Hippocampal formation (tissue), 2 donors: ENCODE data around the gene ALOX12.

Source experiments
- DNase-seq, 2 donors: peaks; one replicate each; lab custom pipeline; 2025; lab: John Stamatoyannopoulos, UW

The ALOX12 gene

GRCh38 chr17:7002288-7003047 lies 6.6 kb downstream of the ALOX12 start:
- no peak for DNase-seq

- DNase-seq = no peak
Observed at GRCh38 chr17:7003745-7004144, 7.9 kb downstream of the ALOX12 start.

DNA sequence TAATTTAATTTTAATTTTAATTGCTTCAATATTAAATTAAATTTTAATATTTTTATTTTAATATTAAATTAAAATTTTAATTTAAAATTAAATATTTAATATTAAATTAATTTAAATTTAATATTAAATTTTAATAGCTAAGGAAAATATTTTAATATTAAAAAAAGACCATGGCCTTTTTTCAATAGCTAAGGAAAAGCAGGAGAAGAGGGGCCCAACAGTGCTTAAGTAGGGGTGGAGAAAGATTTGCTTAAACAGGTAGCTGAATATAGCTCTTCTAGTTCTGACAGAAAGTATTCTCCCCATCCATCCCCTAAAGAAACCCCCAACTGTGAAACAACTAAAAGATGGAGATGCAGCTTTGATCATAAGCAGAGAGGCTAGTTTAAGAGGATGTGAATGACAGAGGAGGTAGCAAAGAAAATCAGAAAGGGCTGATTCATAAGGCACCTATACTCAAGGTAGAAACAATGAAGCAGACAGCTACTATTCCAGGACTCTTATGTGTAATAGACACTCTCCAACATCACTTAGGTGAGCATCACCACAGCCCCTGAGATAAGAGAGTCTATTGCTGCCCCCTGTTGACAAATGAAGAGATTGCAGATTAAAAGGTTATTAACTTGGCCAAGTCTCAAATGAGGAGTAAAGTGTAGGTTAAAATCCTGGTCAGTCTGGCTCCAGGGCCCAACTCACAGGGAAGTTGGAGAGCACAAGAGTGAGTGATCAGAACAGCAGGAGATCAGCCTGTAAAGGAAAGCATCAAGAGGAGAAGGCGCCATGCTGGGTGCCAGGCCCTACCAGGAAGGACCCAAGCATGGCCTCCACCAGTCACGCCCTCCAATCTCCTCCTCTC lies 8.8 kb downstream of the ALOX12 start:
- peak in 1 of 2 donors; percentile 45 for DNase-seq

GRCh38 chr17:7005716-7006115 lies 9.9 kb downstream of the ALOX12 start:
- DNase-seq = no peak

GRCh38 chr17:7007143-7007542 lies 11.3 kb downstream of the ALOX12 start:
- no peak for DNase-seq

DNA sequence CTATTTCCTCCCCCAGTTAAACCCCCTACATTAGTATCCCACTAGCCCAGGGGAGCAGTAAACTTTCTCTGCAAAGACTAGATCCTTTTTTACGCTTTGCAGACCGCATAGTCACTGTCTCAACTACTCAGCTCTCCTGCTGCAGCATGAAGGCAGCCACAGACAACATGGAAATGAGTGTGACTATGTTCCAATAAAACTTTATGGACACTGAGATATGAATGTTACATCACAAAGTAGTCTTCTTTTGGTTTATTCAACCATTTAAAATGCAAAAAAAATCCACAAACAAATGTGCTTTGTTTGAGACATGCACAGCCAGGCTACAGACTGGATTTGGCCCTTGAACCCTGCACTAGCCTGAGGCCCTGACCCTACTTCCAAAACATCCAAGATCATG lies 14.7 kb downstream of the ALOX12 start:
- no peak for DNase-seq

DNA sequence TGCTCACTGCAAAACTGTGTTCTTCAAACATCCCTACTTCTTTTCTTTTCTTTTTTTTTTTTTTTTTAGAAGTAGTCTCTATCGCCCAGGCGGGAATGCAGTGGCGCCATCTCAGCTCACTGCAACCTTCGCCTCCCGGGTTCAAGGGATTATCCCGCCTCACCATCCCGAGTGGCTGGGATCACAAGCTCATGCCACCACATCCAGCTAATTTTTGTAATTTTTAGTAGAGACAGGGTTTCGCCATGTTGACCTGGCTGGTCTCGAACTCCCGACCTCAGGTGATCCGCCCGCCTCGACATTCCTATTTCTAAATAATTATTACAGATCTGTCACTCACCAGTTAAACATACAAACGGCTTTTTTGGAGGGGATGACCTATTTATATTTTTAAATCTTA lies 15.6 kb downstream of the ALOX12 start:
- no peak for DNase-seq

DNA sequence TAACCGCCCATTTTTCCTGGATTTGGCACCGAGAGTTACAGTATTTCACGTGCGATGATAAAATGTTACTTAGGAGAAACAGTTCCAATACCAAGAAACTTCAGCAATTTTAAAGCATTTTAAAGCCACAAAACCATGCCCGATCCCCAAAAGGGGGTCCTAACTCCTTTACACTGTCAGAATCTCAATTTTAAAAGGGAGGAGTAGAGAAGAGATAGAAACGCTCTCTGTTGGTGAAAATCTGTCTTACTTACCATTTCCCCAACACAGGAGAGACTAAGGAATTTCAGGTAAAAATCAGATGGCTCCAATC lies 16.0 kb downstream of the ALOX12 start:
- DNase-seq = no peak

DNA sequence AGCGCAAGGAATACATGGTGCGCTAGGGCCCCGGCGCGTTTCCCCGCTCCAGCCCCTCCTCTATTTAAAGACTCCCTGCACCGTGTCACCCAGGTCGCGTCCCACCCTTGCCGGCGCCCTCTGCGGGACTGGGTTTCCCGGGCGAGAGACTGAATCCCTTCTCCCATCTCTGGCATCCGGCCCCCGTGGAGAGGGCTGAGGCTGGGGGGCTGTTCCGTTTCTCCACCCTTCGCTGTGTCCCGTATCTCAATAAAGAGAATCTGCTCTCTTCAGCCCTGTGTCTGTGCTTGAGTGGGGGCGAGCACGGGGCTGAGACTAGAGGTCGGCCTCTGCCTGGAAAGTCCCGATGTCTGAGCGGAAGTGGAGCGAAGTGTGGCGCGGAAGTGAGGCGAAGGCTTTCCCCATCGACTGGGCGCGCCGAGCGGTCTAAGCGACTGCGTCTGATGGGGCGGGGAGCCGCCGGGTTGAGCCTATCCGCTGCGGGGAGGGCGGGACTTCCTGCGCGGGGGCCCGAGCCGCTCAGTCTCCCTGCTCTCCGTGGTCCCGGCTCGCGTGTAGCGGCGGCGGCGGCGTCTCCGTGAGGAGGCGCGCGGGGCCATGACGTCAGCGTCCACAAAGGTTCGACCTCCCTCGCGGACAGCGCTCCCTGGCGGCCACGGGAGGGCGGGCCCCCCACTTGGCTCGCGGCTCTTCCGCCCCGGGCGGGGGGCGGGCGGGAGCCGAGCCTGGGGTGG lies 18.6 kb downstream of the ALOX12 start:
- peak; percentile 96 to 98 for DNase-seq

DNA sequence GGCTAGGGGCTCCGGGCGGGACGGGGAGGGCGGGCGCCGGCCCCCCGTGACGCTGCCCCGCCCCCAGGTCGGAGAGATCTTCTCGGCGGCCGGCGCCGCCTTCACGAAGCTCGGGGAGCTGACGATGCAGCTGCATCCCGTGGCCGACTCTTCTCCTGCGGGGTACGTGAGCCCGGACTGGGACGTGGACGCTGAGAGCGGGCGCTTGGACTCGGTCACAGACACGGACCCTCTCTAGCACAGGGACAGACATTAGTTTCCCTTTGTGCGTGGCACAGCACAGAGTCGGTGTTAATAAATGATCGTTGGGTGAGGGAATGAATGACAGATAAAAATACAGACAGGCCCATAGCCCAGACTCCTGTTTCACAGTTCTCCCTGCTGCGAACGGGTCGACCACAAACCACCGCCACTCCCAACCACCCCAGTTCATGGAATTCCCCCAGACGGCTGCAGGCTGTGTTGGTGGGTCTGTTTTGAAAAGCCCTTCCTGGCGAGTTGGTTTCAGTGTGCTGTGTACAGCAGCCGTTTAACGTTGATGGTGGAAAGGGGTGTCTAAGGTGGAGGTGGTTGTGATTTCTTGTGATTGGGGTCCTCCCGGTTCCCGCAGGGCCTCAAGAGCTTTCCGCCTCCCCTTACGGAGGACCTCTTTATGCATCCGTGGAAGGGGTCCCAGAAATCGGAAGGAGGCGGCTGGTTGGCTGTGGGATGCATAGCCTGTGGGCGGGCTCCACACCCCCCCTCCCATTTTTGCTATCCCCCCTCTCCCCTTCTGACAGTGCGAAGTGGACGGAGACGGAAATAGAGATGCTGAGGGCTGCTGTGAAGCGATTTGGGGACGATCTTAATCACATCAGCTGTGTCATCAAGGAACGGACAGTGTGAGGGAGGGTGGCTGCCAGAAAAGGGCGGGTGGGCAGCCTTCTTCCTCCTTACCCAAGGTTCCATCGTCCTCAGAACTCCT lies 19.4 kb downstream of the ALOX12 start:
- no peak for DNase-seq

DNA sequence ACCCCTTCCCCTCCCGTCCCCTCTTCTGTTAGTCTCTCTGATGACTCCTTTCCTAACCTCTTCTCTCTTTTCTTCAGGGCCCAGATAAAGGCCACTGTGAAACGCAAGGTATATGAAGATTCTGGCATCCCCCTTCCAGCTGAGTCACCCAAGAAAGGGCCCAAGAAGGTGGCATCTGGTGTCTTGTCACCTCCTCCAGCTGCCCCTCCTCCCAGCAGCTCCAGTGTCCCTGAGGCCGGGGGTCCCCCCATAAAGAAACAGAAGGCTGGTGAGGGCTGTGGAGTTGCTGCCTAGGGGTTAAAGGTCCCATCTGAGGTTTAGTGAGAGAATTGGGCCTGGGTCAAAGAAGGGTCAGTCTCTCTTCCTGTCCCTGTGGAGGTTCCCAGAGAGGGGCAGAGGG lies 20.6 kb downstream of the ALOX12 start:
- no peak for DNase-seq

- DNase-seq = no peak
Observed at GRCh38 chr17:7016886-7017826, 21.3 kb downstream of the ALOX12 start.

DNA sequence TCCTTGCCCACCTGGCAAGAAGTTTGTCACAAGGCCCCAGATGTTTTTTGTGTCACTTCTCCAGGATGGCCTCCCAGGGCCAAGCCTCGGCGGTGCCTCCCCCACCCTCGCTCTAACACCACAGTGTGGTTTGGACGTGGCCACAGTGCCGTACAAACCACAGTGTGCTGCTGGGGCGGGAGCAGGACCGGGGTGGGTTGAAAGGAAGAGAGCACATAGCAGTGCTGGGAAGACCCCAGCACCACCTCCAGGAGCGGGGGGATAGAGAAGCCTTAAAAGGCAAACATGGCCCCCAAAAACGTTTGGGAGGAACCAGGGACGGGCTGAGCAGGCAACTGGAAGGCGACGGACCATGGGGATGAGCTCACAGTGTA lies 22.0 kb downstream of the ALOX12 start:
- no peak for DNase-seq

DNA sequence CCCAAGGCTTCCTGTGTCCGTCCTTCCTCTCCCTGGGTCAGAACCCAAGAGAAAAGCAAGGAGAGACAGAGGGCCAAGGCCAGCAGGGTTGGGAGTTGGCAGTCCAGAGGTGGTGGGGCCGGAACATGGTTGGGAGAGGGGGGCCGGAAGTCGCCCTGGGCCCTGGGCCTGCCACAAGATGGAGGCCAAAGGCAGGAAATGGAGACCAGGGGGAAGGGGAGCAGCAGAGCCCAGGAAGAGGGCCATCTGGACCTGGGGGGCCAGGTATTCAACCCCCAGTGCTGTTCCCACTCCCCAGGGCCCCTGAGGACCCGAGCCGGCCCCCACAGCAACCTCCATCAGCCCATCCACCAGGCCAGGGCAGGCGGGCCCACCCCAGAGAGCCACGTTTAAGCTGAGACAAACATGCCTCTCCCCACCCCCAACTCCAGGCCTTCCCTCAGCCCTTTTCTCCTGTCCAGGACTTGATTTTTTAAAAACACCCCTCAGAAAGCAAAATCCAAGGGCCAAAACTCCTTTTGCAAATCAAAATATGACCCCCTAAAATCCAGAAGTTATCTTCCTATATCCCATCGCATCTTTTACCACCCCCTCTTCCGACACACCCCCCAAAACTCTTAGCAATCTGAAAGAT lies 22.6 kb downstream of the ALOX12 start:
- no peak for DNase-seq

- DNase-seq = no peak
Observed at GRCh38 chr17:7019367-7019766, 23.5 kb downstream of the ALOX12 start.

DNA sequence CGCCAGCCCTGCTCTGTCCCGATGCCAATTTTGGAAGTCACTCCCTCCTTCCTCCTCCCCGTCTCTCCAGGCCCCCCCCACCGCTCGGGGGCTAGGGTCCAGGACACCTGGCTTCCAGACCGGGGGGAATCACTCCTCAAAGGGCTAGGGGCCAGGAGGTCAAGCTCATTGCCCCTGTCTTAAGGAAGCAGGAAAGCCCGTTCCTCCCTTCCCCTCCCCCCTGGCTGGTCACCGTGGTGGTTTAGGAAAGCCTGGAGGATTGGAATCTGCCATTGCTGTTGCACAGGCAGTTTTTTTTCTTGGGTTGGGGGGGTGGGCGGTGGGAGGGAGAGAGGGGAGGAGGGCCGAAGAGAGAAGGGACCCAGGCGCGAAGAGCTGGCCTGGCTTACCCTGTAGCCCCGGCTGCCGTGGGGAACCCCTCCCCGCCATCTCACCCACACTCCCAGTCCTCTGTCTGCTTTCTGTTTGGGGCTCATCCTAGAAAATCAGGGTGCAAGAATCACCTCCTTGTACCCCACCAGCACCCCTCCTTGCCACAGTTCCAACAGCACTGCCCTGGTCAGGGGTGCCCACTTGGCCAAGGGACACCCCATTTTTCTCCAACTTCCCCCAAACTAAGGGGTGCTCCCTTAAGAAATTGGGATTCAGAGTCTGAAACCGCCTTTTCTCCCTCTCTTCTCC lies 24.1 kb downstream of the ALOX12 start:
- no peak for DNase-seq

DNA sequence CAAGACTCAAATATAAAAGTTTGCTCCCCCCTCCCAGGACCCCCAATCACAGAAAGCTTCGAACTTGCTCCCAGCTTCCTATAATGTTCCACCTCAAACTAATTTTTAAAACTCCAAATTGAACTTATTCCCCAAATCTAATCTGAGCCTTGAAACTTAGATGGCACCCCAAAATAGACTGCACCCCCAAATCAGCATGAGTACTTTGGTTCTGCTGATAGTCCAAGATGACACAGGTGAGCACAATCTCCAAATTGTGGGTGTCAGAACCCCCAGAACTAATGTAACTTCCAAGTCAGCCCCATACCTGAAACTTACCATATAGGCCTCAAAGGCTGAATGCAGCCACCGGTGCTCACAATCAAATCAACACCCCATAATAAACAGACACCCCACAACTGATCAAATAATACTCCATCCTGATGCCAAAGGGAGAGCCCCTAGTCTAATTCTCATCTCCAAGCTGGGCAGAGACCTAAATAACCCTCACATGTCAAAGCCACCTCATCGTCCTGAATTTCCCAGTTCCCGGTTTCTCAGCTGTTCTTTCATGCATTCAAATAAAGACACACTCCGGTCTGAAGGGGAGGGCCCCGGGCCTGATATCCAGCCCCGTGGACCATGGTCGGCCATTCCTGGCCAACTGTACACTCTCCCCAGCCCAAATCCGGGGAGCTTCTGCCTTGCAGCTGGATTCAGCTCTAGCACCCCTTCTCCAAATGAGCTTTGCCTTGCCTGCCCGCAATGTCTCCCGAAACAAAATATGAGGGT lies 25.2 kb downstream of the ALOX12 start:
- DNase-seq = no peak

DNA sequence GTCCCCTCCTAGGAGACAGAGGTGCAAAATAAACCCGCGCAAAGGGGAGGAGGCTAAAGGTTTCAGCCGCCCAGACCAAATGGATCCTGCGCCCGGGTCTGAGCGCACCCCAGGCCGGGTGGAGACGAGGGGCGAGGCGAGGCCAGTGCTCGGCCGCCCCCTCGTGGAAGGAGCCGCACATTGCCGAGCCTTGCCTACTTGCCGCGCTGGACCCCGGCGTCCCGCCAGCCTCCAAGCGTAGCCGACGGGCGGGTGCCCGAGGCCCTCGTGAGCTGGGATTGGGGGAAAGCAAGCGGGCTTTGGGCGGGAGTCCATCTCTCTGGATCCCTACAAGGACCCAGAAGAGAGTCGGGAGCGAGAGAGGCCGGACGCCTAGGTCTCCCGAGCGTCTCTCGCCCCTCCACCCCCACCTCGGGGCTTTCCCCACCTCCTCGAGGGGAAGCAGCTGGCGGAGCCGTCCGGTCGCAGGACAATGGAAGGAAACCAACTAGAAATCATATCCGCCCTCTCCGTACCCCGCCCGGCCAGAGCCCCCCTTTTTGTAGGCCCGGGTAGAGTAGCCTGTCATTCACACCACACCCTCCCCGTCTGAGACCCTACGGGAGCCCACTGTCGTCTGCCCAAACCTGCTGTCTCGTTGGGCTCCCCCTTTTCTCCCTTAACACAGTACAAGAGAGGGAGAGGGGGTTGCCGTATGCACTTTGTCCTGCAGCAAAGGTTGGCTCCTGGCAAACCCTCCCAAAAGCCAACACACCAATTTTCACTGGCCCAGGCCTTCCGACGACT lies 26.3 kb downstream of the ALOX12 start:
- peak; percentile 8 to 40 for DNase-seq
